Liver (tissue), 9 donors: ENCODE measurements around the gene KRT32. TPM values are rescaled to one million over a fixed set of nuclear protein-coding genes. Genes with fewer than 3 reads are reported as not detected.

ENCODE experiments used
- DNase-seq: peaks from one replicate; pipeline ENCODE4 v3.0.0-alpha.2; 2017; ENCODE audit warnings: low spot score
- H3K27ac ChIP-seq, 2 donors: one replicate each; pipeline ENCODE4 v1.7.0; 2013; ENCODE audit warnings: inconsistent platforms in 2 of 2, low read length in 2 of 2, control low read depth in 1 of 2, low read depth in 1 of 2, mild to moderate bottlenecking in 1 of 2
- H3K27me3 ChIP-seq, 4 donors: one replicate each; pipeline versions ENCODE4 v1.6.1 to v1.7.0; 2013; ENCODE audit warnings: low read length in 3 of 4, inconsistent platforms in 1 of 4, mild to moderate bottlenecking in 1 of 4, moderate library complexity in 1 of 4; ENCODE audit not compliant: control insufficient read depth in 4 of 4, insufficient read depth in 4 of 4
- H3K36me3 ChIP-seq, 4 donors: one replicate each; pipeline versions ENCODE4 v1.6.1 to v1.7.0; 2013; ENCODE audit warnings: low read length in 3 of 4, mild to moderate bottlenecking in 3 of 4, low read depth in 1 of 4, moderate library complexity in 1 of 4; ENCODE audit not compliant: control insufficient read depth in 4 of 4, insufficient read depth in 3 of 4
- H3K4me1 ChIP-seq, 4 donors: one replicate each; pipeline versions ENCODE4 v1.6.1 to v1.7.0; 2013; ENCODE audit warnings: low read length in 3 of 4, mild to moderate bottlenecking in 3 of 4, moderate library complexity in 1 of 4; ENCODE audit not compliant: control insufficient read depth in 4 of 4, insufficient read depth in 4 of 4
- H3K4me3 ChIP-seq, 3 donors: one replicate each; pipeline versions ENCODE4 v1.6.1 to v1.7.0; 2013; ENCODE audit warnings: low read length in 3 of 3, control low read depth in 1 of 3, low read depth in 1 of 3, mild to moderate bottlenecking in 1 of 3
- H3K9ac ChIP-seq, 2 donors: one replicate each; pipeline ENCODE4 v1.7.0; 2013; ENCODE audit warnings: low read length in 2 of 2, mild to moderate bottlenecking in 2 of 2, moderate library complexity in 2 of 2, control low read depth in 1 of 2, low read depth in 1 of 2
- H3K9me3 ChIP-seq, 4 donors: one replicate each; pipeline versions ENCODE4 v1.6.1 to v1.7.0; 2013; ENCODE audit warnings: low read length in 3 of 4; ENCODE audit not compliant: control insufficient read depth in 4 of 4
- EGR1 ChIP-seq, 2 donors: IDR thresholded peaks; 2 replicates each; pipeline ENCODE4 v1.6.1; 2016 to 2018; ENCODE audit warnings: antibody characterized with exemption in 2 of 2, low read depth in 2 of 2
- FOXA1 ChIP-seq: IDR thresholded peaks from 2 replicates; pipeline ENCODE4 v1.6.1; 2016; ENCODE audit warnings: antibody characterized with exemption
- FOXA2 ChIP-seq: IDR thresholded peaks from 2 replicates; pipeline ENCODE4 v1.6.1; 2016; ENCODE audit warnings: antibody characterized with exemption
- GABPA ChIP-seq, 2 donors: IDR thresholded peaks in 1 of 2; conservative IDR thresholded peaks in 1 of 2; 2 replicates each; pipeline ENCODE4 v1.6.1; 2016; ENCODE audit warnings: antibody characterized with exemption in 2 of 2, mild to moderate bottlenecking in 1 of 2, moderate library complexity in 1 of 2
- HNF4A ChIP-seq, 2 donors: conservative IDR thresholded peaks; 2 replicates each; pipeline ENCODE4 v1.6.1; 2016; ENCODE audit warnings: antibody characterized with exemption in 2 of 2, mild to moderate bottlenecking in 2 of 2
- HNF4G ChIP-seq: IDR thresholded peaks from 2 replicates; pipeline ENCODE4 v1.6.1; 2016; ENCODE audit warnings: antibody characterized with exemption
- JUND ChIP-seq, 2 donors: IDR thresholded peaks; 2 replicates each; pipeline ENCODE4 v1.6.1; 2016; ENCODE audit warnings: antibody characterized with exemption in 2 of 2
- NR2F2 ChIP-seq: IDR thresholded peaks from 2 replicates; pipeline ENCODE4 v1.6.1; 2016; ENCODE audit warnings: antibody characterized with exemption
- RAD21 ChIP-seq, 2 donors: IDR thresholded peaks; 2 replicates each; pipeline ENCODE4 v1.6.1; 2016; ENCODE audit warnings: antibody characterized with exemption in 2 of 2, mild to moderate bottlenecking in 2 of 2
- RXRA ChIP-seq, 2 donors: IDR thresholded peaks; 2 replicates each; pipeline ENCODE4 v1.6.1; 2017 to 2018; ENCODE audit warnings: antibody characterized with exemption in 2 of 2, mild to moderate bottlenecking in 1 of 2
- SP1 ChIP-seq: IDR thresholded peaks from 2 replicates; pipeline ENCODE4 v1.6.1; 2018; ENCODE audit warnings: antibody characterized with exemption, mild to moderate bottlenecking
- YY1 ChIP-seq: IDR thresholded peaks from 2 replicates; pipeline ENCODE4 v1.6.1; 2016; ENCODE audit warnings: antibody characterized with exemption, mild to moderate bottlenecking
- WGBS: extraction: QIAGEN DNeasy Blood & Tissue Kit; methylation state at CpG from one replicate; pipeline ENCODE4 v1.1.7; 2013; 5-methylcytosine and 5-hydroxymethylcytosine counted together
- polyA plus RNA-seq, 2 donors: library from polyadenylated mRNA; stranded (reverse) in 1 of 2; unstranded in 1 of 2; fragments of 200-250 nt in 1 of 2; fragments of >200 nt in 1 of 2; fragmentation: Nextera tagmentation in 1 of 2; extraction: Ambion mirVana in 1 of 2; gene quantifications; one replicate each; pipeline versions ENCODE4 v1.2.1 to v1.2.3, GENCODE V29; 2013 to 2015
- total RNA-seq, 2 donors: library from RNA; depleted of rRNA; stranded (reverse); fragments of >200 nt; gene quantifications; one replicate each; pipeline ENCODE4 v1.2.3, GENCODE V29; 2014
- TF ChIP-seq, protein P1 (sequence below): fragments of 150-350 bp; IDR thresholded peaks from 2 replicates; pipeline ENCODE4 v1.5.1; 2017; ENCODE audit warnings: improper control_type of control experiment, low read depth, low read length; ENCODE audit not compliant: missing input control
- TF ChIP-seq, protein P2 (sequence below): IDR thresholded peaks from 2 replicates; pipeline ENCODE4 v1.6.1; 2016; ENCODE audit warnings: antibody characterized with exemption
- TF ChIP-seq, protein P3 (sequence below): IDR thresholded peaks from 2 replicates; pipeline ENCODE4 v1.6.1; 2016; ENCODE audit warnings: antibody characterized with exemption, mild to moderate bottlenecking
- TF ChIP-seq, protein P4 (sequence below): IDR thresholded peaks from 2 replicates; pipeline ENCODE4 v1.6.1; 2016; ENCODE audit warnings: antibody characterized with exemption
- TF ChIP-seq, protein P5 (sequence below): IDR thresholded peaks from 2 replicates; pipeline ENCODE4 v1.6.1; 2016; ENCODE audit warnings: antibody characterized with exemption
- donor health status: healthy.
- donor health status: healthy.
- donor health status: healthy.
- donor health status: healthy.
- donor health status: healthy.

Gene KRT32
- total and polyA plus RNA-seq, 4 donors: not detected

DNA sequence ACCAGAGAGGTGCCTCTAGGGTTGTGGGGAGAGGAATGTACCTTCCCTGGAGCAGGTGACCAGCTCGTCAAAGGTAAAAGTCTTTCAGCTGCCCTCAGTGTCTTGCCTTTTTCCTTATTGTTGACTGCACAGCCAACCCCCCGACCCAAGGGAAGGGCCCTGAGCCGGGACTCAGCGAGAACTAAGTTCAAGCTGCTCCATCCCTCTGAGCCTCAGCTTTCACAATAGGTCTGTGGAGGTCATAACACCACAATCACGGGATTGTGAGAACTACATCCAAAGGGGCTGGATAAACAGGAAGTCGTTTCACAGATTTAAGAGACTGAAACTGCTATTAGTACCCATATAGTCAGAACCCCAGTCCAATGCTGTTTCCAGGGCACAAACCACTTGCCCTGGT, 25.2 kb upstream of the KRT32 start:
- no peak overlapping the region for H3K9ac ChIP-seq
- no peak for DNase-seq
- no peak overlapping the region for H3K4me3 ChIP-seq
- peaks cover 0 to 2% (median 1%) of the 10 kb centered on the region in 4 donors for H3K4me1 ChIP-seq
- no peaks in the 10 kb centered on the region for H3K9me3 ChIP-seq
- TF ChIP-seq, protein P1, sequence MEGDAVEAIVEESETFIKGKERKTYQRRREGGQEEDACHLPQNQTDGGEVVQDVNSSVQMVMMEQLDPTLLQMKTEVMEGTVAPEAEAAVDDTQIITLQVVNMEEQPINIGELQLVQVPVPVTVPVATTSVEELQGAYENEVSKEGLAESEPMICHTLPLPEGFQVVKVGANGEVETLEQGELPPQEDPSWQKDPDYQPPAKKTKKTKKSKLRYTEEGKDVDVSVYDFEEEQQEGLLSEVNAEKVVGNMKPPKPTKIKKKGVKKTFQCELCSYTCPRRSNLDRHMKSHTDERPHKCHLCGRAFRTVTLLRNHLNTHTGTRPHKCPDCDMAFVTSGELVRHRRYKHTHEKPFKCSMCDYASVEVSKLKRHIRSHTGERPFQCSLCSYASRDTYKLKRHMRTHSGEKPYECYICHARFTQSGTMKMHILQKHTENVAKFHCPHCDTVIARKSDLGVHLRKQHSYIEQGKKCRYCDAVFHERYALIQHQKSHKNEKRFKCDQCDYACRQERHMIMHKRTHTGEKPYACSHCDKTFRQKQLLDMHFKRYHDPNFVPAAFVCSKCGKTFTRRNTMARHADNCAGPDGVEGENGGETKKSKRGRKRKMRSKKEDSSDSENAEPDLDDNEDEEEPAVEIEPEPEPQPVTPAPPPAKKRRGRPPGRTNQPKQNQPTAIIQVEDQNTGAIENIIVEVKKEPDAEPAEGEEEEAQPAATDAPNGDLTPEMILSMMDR: no peak
- TF ChIP-seq, protein P2, sequence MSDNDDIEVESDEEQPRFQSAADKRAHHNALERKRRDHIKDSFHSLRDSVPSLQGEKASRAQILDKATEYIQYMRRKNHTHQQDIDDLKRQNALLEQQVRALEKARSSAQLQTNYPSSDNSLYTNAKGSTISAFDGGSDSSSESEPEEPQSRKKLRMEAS: no peak
- TF ChIP-seq NR2F2: no peak
- TF ChIP-seq RXRA (IDR thresholded peaks at IDR 0.05): no peak
- TF ChIP-seq, protein P3, sequence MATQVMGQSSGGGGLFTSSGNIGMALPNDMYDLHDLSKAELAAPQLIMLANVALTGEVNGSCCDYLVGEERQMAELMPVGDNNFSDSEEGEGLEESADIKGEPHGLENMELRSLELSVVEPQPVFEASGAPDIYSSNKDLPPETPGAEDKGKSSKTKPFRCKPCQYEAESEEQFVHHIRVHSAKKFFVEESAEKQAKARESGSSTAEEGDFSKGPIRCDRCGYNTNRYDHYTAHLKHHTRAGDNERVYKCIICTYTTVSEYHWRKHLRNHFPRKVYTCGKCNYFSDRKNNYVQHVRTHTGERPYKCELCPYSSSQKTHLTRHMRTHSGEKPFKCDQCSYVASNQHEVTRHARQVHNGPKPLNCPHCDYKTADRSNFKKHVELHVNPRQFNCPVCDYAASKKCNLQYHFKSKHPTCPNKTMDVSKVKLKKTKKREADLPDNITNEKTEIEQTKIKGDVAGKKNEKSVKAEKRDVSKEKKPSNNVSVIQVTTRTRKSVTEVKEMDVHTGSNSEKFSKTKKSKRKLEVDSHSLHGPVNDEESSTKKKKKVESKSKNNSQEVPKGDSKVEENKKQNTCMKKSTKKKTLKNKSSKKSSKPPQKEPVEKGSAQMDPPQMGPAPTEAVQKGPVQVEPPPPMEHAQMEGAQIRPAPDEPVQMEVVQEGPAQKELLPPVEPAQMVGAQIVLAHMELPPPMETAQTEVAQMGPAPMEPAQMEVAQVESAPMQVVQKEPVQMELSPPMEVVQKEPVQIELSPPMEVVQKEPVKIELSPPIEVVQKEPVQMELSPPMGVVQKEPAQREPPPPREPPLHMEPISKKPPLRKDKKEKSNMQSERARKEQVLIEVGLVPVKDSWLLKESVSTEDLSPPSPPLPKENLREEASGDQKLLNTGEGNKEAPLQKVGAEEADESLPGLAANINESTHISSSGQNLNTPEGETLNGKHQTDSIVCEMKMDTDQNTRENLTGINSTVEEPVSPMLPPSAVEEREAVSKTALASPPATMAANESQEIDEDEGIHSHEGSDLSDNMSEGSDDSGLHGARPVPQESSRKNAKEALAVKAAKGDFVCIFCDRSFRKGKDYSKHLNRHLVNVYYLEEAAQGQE: no peak
- TF ChIP-seq, protein P4, sequence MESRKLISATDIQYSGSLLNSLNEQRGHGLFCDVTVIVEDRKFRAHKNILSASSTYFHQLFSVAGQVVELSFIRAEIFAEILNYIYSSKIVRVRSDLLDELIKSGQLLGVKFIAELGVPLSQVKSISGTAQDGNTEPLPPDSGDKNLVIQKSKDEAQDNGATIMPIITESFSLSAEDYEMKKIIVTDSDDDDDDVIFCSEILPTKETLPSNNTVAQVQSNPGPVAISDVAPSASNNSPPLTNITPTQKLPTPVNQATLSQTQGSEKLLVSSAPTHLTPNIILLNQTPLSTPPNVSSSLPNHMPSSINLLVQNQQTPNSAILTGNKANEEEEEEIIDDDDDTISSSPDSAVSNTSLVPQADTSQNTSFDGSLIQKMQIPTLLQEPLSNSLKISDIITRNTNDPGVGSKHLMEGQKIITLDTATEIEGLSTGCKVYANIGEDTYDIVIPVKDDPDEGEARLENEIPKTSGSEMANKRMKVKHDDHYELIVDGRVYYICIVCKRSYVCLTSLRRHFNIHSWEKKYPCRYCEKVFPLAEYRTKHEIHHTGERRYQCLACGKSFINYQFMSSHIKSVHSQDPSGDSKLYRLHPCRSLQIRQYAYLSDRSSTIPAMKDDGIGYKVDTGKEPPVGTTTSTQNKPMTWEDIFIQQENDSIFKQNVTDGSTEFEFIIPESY: no peak
- no peak for TF ChIP-seq HNF4G
- TF ChIP-seq EGR1 (IDR thresholded peaks at IDR 0.05; ENCODE audit: low read depth in 2 of 2): no peak
- TF ChIP-seq, protein P5, sequence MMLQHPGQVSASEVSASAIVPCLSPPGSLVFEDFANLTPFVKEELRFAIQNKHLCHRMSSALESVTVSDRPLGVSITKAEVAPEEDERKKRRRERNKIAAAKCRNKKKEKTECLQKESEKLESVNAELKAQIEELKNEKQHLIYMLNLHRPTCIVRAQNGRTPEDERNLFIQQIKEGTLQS: no peak
- no peak for TF ChIP-seq GABPA (IDR thresholded peaks at IDR 0.05 in 1 of 2, conservative IDR thresholded peaks at IDR 0.05 in 1 of 2)
- no peak for TF ChIP-seq JUND (IDR thresholded peaks at IDR 0.05)
- no peak for TF ChIP-seq YY1
- TF ChIP-seq HNF4A (conservative IDR thresholded peaks at IDR 0.05): no peak
- no peak for TF ChIP-seq SP1
- no peak for TF ChIP-seq RAD21 (IDR thresholded peaks at IDR 0.05)
- TF ChIP-seq FOXA2: no peak
- no peak for TF ChIP-seq FOXA1
- 44% methylated on average over 6 of the region's 6 CpGs for WGBS
- peak overlapping the region in 1 of 2 donors; percentile 6 for H3K27ac ChIP-seq
- H3K36me3 ChIP-seq: no peaks in the 10 kb centered on the region
- H3K27me3 ChIP-seq: no peaks in the 10 kb centered on the region

DNA sequence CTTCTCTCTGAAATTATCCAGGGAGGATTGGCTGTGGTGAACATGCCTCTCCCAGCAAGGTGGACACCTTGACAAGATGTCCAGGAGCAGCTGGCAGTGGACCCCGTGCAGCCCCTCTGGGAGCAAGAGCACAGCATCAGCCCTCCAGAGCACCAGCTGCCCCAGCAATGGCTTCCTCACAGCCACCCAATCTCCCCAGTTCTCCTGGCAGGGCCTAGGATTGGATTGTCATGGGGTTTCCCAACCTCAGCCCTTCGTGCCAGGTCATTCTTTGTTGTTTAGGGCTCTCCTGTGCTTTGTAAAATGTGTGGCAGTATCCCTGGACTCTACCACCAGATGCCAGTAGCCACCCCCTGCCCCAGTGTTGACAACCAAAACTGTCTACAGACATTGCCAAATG, 24.3 kb upstream of the KRT32 start:
- DNase-seq: no peak
- Histone ChIP-seq H3K4me1 (peaks cover 0 to 2% (median 1%) of the 10 kb centered on the region in 4 donors), H3K9ac (no peak overlapping the region), H3K9me3 (no peaks in the 10 kb centered on the region), H3K27me3 (no peaks in the 10 kb centered on the region), H3K36me3 (no peaks in the 10 kb centered on the region), H3K27ac (no peak overlapping the region), H3K4me3 (no peak overlapping the region)
- WGBS: 78% methylated on average over 2 of the region's 2 CpGs
- TF ChIP-seq FOXA2 (no peak), EGR1 (IDR thresholded peaks at IDR 0.05; ENCODE audit: low read depth in 2 of 2) (no peak), SP1 (no peak), GABPA (IDR thresholded peaks at IDR 0.05 in 1 of 2, conservative IDR thresholded peaks at IDR 0.05 in 1 of 2) (no peak), FOXA1 (no peak), HNF4A (conservative IDR thresholded peaks at IDR 0.05) (no peak), JUND (IDR thresholded peaks at IDR 0.05) (no peak), RAD21 (IDR thresholded peaks at IDR 0.05) (no peak), HNF4G (no peak), NR2F2 (no peak), YY1 (no peak), RXRA (IDR thresholded peaks at IDR 0.05) (no peak)
- TF ChIP-seq, protein P5: no peak
- TF ChIP-seq, protein P3: no peak
- TF ChIP-seq, protein P2: no peak
